SK-MEL-5 (cell line): ENCODE data around the gene AAGAB. TPM values are rescaled to one million over a fixed set of nuclear protein-coding genes. Genes with fewer than 3 reads are reported as not detected.
A peak's percentile ranks its signal among the peaks of the same experiment; 100 is the strongest.
"Not testable (repeated sequence)": the region's sequence is repeated elsewhere in the genome, so short reads cannot be mapped to it uniquely, and the experiment has no call there.

Source experiments
- DNase-seq: peaks from one replicate; pipeline ENCODE4 v3.0.0-alpha.2; 2016; ENCODE audit warnings: low read depth, low spot score
- in situ Hi-C: cut with HindIII; loops from 2 replicates; pipeline ENCODE4 v1.10.0; 2016; ENCODE audit warnings: low sequenced_read_pairs, high pct_unique_total_duplicates, low pct_unique_long_range_greater_than_20kb
- total RNA-seq: library from RNA; depleted of rRNA; stranded (reverse); fragments of >200 nt; shearing (Covaris generic); gene quantifications from 2 replicates; pipeline ENCODE4 v1.2.3, GENCODE V29; 2014

Gene AAGAB
- total RNA-seq, 1 experiment from 2014 or later = 71.2 TPM

DNA sequence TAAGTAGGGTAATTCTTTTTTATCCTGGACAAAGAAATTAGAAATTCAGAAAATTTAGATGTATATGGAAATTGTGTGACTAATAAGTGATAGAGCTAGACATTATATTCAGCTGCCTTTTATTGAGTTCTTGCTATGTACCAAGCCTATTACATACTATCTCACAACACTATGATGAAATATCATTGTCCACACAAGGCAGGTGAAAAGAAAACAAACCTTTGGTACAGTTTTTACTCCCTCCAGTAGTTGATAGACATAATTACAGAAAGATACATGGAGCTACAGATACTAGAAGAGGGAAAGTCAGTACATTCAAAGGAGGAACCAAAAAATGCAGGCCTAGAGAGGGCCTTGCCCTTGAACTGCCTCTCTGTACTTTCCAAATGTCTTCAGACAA is 4.9 kb upstream of the AAGAB start:
- in situ Hi-C loops = no loop called here
- no peak for DNase-seq

DNA sequence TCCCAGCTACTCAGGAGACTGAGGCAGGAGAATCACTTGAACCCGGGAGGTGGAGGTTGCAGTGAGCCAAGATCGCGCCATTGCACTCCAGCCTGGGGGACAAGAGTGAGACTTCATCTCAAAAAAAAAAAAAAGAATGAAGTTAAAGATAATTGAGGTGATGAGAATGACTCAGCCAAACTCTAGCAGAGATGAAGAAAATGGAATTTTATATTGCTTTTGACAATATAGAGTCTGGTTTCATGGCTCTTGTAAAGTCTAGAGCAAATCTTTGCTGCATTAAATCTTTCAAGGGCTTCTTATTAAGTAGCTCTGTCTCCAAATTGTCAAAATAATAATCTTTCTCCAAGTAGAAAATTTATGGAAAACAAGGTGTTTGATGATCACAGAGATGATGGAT is 4.0 kb upstream of the AAGAB start:
- in situ Hi-C loops, DNase-seq: not testable (repeated sequence)

DNA sequence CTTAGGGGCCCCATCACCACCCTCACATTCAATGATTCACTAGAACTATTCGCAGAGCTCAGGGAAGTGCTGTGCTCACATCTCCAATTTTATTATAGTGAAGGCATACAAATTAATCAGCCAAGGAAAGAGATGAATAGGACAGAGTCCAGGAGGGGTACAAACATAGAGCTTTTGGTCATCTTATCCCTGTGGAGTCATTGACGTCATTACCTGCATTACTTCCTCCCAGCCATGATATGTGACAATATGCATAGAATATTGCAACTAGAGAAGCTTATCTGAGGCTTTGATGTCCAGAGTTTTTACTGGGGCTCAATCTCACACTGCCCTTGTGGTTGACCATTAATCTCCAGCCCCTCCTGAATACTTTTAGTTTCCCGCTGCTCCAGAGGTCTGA is 1.6 kb upstream of the AAGAB start:
- in situ Hi-C loops = no loop called here
- no peak for DNase-seq

DNA sequence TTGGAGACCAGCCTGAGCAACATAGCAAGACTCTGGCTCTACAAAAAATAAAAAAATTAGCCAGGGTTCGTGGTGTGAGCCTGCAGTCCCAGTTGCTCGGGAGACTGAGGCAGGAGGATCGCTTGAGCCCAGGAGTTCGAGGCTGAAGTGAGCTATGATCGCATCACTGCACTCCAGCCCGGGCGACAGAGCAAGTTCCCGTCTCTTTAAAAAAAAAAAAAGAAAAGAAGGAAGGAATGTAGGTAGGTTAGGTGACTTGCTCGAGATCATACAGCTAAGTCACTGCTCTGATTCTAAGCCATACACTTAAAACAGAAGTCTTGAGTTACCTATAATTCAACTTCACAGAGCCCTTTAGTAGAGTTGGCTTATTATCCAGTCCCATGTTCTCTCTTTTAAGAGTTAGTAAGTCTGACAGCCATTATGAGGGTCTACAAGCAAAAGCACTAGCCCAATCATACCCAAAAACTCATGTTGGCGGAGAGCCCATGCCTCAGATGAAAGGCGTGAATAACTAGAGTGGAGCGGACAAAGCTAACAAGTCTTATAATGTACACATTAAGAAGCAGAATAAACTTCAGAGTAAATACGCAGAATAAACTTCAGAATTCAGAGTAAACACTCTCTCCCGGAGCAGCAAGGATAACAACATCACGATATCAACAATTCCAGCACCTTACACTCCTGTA is 768 bp downstream of the AAGAB start:
- in situ Hi-C loops = no loop called here
- DNase-seq = no peak

DNA sequence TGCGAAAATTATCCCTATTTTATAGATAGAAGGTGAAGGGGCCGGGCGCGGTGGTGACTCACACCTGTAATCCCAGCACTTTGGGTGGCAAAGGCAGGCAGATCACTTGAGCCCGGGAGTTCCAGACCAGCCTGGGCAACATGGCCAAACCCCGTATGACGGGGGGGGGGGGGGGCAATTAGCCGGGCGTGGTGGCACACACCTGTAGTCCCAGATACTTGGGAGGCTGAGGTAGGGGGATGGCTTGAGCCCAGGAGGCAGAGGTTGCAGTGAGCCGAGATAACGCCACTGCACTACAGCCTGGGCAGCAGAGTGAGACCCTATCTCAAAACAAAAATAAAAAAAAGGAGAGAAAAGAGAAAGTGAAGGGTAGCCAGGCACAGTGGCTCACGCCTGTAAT is 1.4 kb downstream of the AAGAB start:
- in situ Hi-C loops = no loop called here
- no peak for DNase-seq

DNA sequence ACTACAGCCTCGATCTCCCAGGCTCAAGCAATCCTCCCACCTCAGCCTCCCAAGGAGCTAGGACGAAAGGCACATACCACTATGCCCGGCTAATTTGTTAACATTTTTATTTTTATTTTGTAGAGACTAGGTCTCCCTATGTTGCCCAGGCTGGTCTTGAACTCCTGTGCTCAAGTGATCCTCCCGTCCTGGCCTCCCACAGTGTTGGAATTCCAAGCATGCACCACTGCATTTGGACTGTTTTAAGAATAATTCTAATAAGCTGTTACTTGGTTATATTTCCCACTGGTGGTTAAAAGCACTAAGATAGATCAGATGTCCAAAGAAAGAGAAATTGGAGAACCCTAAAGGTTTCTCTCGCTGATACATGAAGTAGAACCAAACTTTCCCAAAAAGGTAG is 3.1 kb downstream of the AAGAB start:
- DNase-seq = no peak
- in situ Hi-C loops = no loop called here

DNA sequence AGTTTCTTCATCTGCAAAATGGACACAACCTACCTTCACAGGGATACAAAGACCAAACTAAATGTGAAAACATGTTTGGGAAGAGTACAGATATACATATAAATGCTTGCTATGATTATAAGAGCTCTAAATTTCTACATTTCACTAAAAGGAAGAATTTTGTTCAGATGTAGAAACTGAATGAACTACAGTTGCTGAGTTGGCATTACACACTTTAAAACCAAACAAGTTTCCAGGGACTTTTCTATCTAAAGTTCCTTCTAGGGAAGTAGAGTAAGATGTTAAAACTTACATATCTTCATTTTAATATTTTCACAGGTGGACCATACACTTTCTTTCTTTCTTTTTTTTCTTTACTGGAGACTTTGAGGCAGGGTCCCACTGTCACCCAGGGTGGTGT is 4.6 kb downstream of the AAGAB start:
- in situ Hi-C loops = no loop called here

DNA sequence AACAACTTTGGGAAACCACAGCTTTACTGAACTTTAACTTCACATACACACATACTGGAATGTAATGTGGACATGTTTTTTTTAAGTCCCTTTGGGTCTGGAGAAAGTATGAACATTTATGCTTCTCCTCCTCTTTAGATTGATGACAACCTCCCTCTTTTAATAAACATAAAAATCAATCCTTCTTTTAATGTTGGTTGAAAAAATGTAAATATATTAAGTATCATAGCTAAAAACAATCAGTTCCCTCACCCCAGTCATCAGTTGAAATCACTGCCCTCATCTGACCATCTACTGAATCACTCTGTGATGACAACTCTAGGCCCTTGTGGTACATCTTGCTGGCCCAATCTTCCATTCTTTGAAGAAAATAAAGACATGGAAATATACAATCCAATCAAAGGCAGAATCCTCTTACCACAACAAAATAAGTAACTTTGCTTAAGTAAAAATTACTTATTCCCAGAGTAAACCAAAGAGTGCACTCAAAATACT is 6.4 kb downstream of the AAGAB start:
- in situ Hi-C loops = no loop called here

More for the DNA sequence above, 4.6 kb downstream of the AAGAB start:
- DNase-seq = no peak

DNA sequence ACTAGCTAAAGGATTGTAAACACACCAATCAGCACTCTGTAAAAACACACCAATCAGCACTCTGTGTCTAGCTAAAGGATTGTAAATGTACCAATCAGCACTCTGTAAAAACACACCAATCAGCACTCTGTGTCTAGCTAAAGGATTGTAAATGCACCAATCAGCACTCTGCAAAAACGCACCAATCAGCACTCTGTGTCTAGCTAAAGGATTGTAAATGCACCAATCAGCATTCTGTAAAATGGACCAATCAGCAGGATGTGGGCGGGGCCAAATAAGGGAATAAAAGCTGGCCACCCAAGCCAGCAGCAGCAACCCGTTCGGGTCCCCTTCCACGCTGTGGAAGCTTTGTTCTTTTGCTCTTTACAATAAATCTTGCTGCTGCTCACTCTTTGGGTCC is 7.9 kb downstream of the AAGAB start:
- DNase-seq, in situ Hi-C loops: not testable (repeated sequence)

More for the DNA sequence above, 6.4 kb downstream of the AAGAB start:
- no peak for DNase-seq

DNA sequence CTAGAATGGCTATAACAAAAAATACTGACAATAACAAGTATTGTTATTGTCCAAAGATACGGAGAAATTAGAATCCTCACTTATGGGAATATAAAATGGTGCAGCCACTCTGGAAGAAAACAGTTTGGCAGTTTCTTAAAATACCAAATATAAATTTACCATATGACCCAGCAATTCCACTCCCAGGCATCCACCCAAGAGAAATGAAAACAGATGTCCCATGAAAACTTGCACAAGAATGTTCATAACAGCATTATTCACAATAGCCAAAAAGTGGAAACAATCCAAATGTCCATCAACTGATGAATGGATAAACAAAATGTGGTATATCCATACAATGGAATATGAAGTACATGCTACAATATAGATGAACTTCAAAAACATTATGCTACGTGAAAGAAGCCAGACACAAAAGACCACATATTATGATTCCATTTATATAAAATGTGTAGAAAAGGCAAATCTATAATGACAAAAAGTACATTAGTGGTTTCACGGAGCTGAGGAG is 9.4 kb downstream of the AAGAB start:
- no peak for DNase-seq
- in situ Hi-C loops = no loop called here

DNA sequence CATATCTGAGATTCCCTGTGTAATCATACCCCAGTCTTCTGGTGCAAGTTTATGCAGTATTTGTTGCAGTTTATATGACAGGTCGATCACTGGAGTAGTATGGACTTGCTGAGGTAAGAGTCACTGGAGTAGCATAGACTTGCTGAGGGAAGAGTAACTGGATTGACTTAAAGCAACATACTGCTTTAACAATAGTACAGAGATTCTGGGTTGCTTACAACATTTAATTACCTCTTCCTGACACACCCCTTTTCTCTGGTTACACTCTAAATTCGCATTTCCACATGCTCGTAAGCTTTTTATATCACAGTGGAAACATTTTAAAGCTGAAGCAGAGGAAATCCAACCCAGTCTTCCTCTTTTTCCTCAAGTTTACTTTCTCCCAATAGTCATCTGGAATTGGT is 11.8 kb downstream of the AAGAB start:
- in situ Hi-C loops = no loop called here
- DNase-seq = no peak

DNA sequence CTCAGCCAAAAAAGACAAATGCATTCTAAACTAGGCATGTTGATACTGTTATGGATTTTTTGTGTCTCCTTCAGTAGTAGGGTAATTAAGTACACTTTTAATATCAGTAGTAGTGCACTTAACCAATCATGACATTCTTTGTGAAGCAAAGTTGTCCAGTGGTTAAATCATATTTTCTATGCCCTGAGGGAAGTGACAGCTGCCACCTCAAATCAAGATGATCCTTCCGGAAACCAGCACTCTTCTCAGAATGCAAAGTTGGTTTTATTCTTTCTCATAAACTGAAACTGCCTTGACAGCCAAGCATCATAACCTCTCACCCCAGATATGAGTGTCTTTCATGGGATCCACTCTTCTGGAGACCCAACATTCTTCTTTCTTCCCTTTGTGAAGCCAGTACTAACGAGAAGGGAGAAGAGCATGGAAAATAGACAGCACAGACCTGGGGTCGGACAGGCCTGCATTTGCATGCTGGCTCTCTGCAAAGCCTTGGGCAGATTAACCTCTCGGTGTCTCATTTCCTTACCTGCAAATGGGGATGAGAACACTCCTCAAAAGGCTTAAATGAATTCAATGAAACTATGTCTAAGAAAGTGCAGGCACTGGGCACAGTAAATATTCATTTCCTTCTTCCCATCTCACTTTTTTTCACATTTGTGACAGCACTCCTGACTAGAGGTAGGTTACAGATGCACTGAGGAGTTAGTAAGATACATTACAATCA is 13.2 kb downstream of the AAGAB start:
- no peak for DNase-seq
- in situ Hi-C loops = no loop called here

DNA sequence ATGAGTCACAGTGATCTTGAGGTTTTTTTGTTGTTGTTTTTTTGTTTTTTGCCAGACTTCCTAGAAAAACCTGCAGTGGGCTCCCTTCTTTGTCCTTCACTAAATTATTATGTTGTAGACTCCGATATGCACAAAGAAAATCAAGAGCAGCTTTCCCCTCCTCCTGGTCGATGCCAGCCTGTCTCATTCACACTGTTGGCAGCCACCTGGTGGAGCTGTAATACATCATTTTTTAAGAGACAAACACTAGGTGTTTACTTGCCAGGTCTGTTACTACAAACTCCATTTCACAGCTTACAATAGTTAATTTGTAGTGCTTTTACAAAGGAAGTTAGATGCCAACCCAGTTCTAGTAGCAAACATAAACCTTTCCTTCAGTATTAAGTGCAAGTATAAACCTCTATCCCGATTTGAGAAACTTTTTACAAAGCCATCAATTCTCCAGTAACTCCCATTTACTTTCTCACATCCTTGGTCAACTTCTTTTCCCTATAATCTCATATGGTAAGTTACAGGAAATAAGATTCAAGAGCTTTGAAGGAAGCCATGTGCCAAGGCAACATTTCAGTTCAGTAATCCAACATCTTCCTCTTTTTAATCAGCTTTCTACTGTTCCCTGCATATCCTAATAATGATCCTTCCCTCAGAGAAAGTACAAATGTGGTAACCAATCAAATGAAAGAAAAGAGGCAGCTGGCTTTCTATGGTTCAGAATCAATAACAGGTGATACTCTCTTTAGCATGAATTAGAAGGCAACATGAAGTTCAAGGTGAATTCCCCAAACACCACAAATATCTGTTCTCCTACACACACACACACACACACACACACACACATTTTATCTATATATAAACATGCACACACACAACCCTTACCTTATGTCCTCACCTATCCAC is 14.0 kb downstream of the AAGAB start:
- peak; percentile 35 for DNase-seq
- in situ Hi-C loops = no loop called here

DNA sequence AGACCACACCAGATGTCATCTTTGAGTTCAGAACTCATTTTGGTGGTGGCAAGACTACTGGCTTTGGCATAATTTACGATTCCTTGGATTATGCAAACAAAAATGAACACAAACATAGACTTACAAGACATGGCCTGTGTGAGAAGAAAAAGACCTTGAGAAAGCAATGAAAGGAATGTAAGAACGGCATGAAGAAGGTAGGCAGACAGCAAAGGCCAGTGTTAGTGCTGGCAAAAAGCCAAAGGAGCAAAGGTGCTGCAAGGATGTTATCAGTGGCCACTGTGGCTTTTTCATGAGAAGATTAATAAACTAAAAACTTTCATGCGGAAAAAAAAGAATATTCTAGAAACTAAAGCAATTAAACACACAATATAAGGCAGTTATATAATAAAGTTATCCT is 21.9 kb downstream of the AAGAB start:
- in situ Hi-C loops = no loop called here
- no peak for DNase-seq

DNA sequence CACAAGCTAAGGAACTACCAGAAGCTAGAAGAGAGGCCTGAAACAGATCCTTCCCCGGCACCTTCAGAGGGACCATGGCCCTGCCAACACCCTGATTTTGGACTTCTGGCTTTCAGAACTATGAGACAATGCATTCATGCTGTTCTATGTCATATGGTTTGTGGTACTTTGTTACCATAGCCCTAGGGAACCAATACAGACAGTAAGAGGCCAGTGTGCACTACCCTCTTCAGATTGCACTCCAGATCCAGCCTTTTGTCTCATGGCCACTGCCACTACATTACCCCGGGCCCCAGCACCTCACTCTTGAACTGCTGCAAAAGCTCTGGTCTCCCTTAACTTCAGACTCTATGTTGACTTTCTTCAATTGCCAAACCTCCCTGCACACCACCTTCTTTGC is 24.0 kb downstream of the AAGAB start:
- DNase-seq = no peak
- in situ Hi-C loops = no loop called here

DNA sequence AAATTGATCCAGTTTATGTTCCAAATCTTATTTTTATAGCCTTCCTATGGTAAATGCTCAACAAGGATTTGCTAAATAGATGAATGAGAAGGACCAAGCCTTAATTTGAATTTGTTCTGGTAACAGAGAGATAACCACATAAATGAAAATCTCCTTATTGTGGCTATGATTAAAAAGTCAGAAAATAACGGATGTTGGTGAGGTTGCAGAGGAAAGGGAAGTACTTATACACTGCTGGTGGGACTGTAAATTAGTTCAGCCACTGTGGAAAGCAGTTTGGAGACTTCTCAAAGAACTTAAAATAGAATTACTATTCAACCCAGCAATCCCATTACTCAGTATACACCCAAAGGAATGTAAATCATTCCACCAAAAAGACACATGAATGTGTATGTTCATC is 26.2 kb downstream of the AAGAB start:
- in situ Hi-C loops = no loop called here
- no peak for DNase-seq

DNA sequence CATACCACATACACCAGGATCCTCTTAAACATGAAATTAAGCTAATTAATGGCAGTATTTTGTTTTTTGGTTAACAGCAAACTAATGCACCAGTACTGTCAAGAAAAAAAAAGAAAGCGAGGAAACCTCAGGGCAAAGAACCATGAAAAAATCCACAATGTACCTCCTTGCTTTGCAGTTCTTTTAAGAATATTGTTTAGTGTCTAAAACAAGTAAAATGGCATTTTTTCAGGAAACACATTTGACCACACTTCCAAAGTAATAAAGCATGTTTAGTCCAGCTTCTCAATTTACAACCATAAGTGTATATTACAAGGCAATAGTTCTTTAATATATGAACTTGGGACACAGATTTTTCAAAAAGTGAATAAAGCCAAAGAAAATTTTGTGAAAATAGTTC is 26.6 kb downstream of the AAGAB start:
- DNase-seq = no peak
- in situ Hi-C loops = no loop called here

DNA sequence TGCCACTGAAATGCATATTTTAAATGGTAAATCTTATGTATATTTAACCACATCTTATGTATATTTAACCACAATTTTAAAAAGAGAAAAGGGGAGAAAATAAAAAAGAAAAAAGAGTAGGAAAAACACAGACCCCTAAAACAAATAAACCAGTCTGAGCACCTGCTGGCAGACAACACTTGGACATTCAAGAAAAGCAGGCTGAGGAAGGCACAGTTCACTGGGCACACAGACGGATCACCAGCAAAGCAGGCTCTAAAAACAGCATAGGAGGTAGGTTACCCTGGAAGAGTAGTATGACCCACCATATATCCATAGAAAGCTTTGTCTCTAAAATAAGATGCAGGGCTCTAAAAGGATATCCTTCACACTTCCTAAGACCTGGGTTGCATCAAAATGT is 27.0 kb downstream of the AAGAB start:
- in situ Hi-C loops = no loop called here

More for the DNA sequence above, 27.0 kb downstream of the AAGAB start:
- no peak for DNase-seq
